ENCODE results near the gene LSAMP. TPM values are rescaled to one million over a fixed set of nuclear protein-coding genes. Genes with fewer than 3 reads are reported as not detected.

Gene LSAMP
- total RNA-seq, 1 donor from 2014 or later = 30.1 TPM

DNA sequence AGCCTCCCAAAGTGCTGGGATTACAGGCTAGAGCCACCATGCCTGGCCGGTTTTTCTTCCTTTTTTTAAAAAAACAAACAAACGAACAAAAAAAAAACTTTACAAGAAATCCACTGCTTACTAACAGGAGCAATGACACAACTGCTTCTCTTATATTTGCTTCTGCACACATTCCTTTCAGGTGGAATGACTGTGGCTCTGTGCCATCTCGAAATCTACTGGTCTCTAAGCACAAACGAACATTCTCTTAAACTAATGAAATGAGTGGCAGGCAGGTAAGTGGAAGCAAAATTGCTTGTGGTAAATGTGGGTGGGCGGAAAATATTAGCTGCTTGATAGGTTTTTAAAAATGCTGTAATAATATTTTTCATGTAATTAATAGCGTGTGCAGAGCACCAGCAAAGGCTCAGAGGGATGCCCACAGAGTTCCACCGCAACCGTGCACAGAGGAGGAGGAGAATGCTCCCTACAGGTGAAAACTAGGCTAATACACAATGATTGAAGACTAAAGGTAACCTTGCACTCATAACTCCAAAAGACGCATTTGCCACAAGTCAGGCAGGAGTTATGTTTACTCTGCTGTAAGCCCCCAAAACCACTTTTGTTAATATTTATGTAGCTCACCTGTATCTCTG, 77.4 kb downstream of the LSAMP start:
- no peak overlapping the region for H3K4me3 Mint-ChIP-seq
- no peak overlapping the region for H3K27ac Mint-ChIP-seq
- H3K9me3 Mint-ChIP-seq = peaks cover 4% of the 10 kb centered on the region
- no peaks in the 10 kb centered on the region for H3K27me3 Mint-ChIP-seq (ENCODE audit: low read depth)
- no peak for TF ChIP-seq CTCF (IDR thresholded peaks at IDR 0.05; ENCODE audit: unreplicated experiment)
- DNase-seq (ENCODE audit: low spot score in 2 of 2, unreplicated experiment in 2 of 2) = no peak
- peaks cover 3% of the 10 kb centered on the region for H3K36me3 Mint-ChIP-seq
- no peaks in the 10 kb centered on the region for H3K4me1 Mint-ChIP-seq

- no peak overlapping the region for H3K27ac Mint-ChIP-seq
- H3K9me3 Mint-ChIP-seq = peaks cover 9% of the 10 kb centered on the region
- H3K4me3 Mint-ChIP-seq = no peak overlapping the region
- DNase-seq (ENCODE audit: low spot score in 2 of 2, unreplicated experiment in 2 of 2) = no peak
- no peak for TF ChIP-seq CTCF (IDR thresholded peaks at IDR 0.05; ENCODE audit: unreplicated experiment)
- H3K4me1 Mint-ChIP-seq = peaks cover 2% of the 10 kb centered on the region
- peaks cover 27% of the 10 kb centered on the region for H3K27me3 Mint-ChIP-seq (ENCODE audit: low read depth)
- H3K36me3 Mint-ChIP-seq = peaks cover 2% of the 10 kb centered on the region
Observed at GRCh38 chr3:116356056-116356455, 89.2 kb downstream of the LSAMP start.

- H3K27me3 Mint-ChIP-seq (ENCODE audit: low read depth) = peaks cover 27% of the 10 kb centered on the region
- H3K36me3 Mint-ChIP-seq = peaks cover 2% of the 10 kb centered on the region
- H3K9me3 Mint-ChIP-seq = peaks cover 9% of the 10 kb centered on the region
- H3K27ac Mint-ChIP-seq = no peak overlapping the region
- H3K4me1 Mint-ChIP-seq = peaks cover 11% of the 10 kb centered on the region
- TF ChIP-seq CTCF (IDR thresholded peaks at IDR 0.05; ENCODE audit: unreplicated experiment) = no peak
- no peak for DNase-seq (ENCODE audit: low spot score in 2 of 2, unreplicated experiment in 2 of 2)
- no peak overlapping the region for H3K4me3 Mint-ChIP-seq
Observed at GRCh38 chr3:116354382-116354781, 90.9 kb downstream of the LSAMP start.

GRCh38 chr3:116350119-116350733, 95.1 kb downstream of the LSAMP start:
- no peak for TF ChIP-seq CTCF (IDR thresholded peaks at IDR 0.05; ENCODE audit: unreplicated experiment)
- no peak overlapping the region for H3K27ac Mint-ChIP-seq
- H3K4me1 Mint-ChIP-seq = peaks cover 11% of the 10 kb centered on the region
- H3K4me3 Mint-ChIP-seq = no peak overlapping the region
- no peaks in the 10 kb centered on the region for H3K9me3 Mint-ChIP-seq
- H3K27me3 Mint-ChIP-seq (ENCODE audit: low read depth) = peaks cover 22% of the 10 kb centered on the region
- no peaks in the 10 kb centered on the region for H3K36me3 Mint-ChIP-seq
- no peak for DNase-seq (ENCODE audit: low spot score in 2 of 2, unreplicated experiment in 2 of 2)

- no peaks in the 10 kb centered on the region for H3K9me3 Mint-ChIP-seq
- H3K27me3 Mint-ChIP-seq (ENCODE audit: low read depth) = peaks cover 9% of the 10 kb centered on the region
- H3K4me3 Mint-ChIP-seq = no peak overlapping the region
- H3K27ac Mint-ChIP-seq = no peak overlapping the region
- TF ChIP-seq CTCF (IDR thresholded peaks at IDR 0.05; ENCODE audit: unreplicated experiment) = no peak
- no peaks in the 10 kb centered on the region for H3K36me3 Mint-ChIP-seq
- no peak for DNase-seq (ENCODE audit: low spot score in 2 of 2, unreplicated experiment in 2 of 2)
- H3K4me1 Mint-ChIP-seq = peaks cover 22% of the 10 kb centered on the region
Observed at GRCh38 chr3:116348216-116348615, 97.1 kb downstream of the LSAMP start.
